ENCODE data around the gene BEND6. TPM values are rescaled to one million over a fixed set of nuclear protein-coding genes. Genes with fewer than 3 reads are reported as not detected.

BEND6 gene
- total RNA-seq, 1 experiment from 2014 or later: 8.0 TPM

GRCh38 chr6:57069228-57069627 is 114.3 kb downstream of the BEND6 start:
- ATAC-seq: no peak
- Histone ChIP-seq H3K27me3 (ENCODE audit: control insufficient read depth, insufficient read depth, low read length) (no peaks in the 10 kb centered on the region), H3K4me3 (ENCODE audit: low read depth in 2 of 2, low read length in 2 of 2) (no peak overlapping the region), H3K27ac (ENCODE audit: low read length) (no peak overlapping the region), H3K36me3 (ENCODE audit: control insufficient read depth, insufficient read depth, low read length) (no peaks in the 10 kb centered on the region), H3K9me3 (ENCODE audit: control insufficient read depth, insufficient read depth, low read depth, low read length) (no peaks in the 10 kb centered on the region), H3K4me1 (ENCODE audit: control insufficient read depth, insufficient read depth, low read length) (no peaks in the 10 kb centered on the region)
- CTCF ChIA-PET: no interaction called here
- intact Hi-C loops (cut with micrococcal nuclease; ENCODE audit: unreplicated experiment): no loop called here
- TF ChIP-seq CTCF (IDR thresholded peaks at IDR 0.05) (no peak), SIN3A (IDR thresholded peaks at IDR 0.05; ENCODE audit: borderline replicate concordance, insufficient read depth, low read depth, low read length) (no peak), REST (IDR thresholded peaks at IDR 0.05; ENCODE audit: insufficient read depth in 1 of 2, low read depth in 2 of 2, low read length in 1 of 2) (no peak), TCF7L2 (IDR thresholded peaks at IDR 0.05; ENCODE audit: low read depth, low read length) (no peak), POLR2AphosphoS5 (IDR thresholded peaks at IDR 0.05; ENCODE audit: low read depth, low read length) (no peak)
- in situ Hi-C loops (cut with HindIII; ENCODE audit: low pct_unique_long_range_greater_than_20kb, low sequenced_read_pairs): no loop called here
- DNase-seq (ENCODE audit: low read depth, low spot score): no peak
- no TSS peak for BruUV-seq (replicated peaks)
- POLR2A ChIA-PET: interaction anchor here (0.6 kb wide), 1 partner anchor 27 kb away, joined by 4 read pairs; no protein-coding TSS in a partner anchor

GRCh38 chr6:57069920-57070331 is 115.0 kb downstream of the BEND6 start:
- in situ Hi-C loops (cut with HindIII; ENCODE audit: low pct_unique_long_range_greater_than_20kb, low sequenced_read_pairs): no loop called here
- BruUV-seq (replicated peaks): no TSS peak

GRCh38 chr6:57072108-57072507 is 117.2 kb downstream of the BEND6 start:
- Histone ChIP-seq H3K4me1 (ENCODE audit: control insufficient read depth, insufficient read depth, low read length) (no peaks in the 10 kb centered on the region), H3K36me3 (ENCODE audit: control insufficient read depth, insufficient read depth, low read length) (no peaks in the 10 kb centered on the region), H3K9me3 (ENCODE audit: control insufficient read depth, insufficient read depth, low read depth, low read length) (no peaks in the 10 kb centered on the region), H3K4me3 (ENCODE audit: low read depth in 2 of 2, low read length in 2 of 2) (no peak overlapping the region), H3K27me3 (ENCODE audit: control insufficient read depth, insufficient read depth, low read length) (no peaks in the 10 kb centered on the region), H3K27ac (ENCODE audit: low read length) (no peak overlapping the region)
- intact Hi-C loops (cut with micrococcal nuclease; ENCODE audit: unreplicated experiment): no loop called here
- in situ Hi-C loops (cut with HindIII; ENCODE audit: low pct_unique_long_range_greater_than_20kb, low sequenced_read_pairs): no loop called here
- BruUV-seq (replicated peaks): no TSS peak
- no peak for DNase-seq (ENCODE audit: low read depth, low spot score)
- CTCF ChIA-PET: no interaction called here
- POLR2A ChIA-PET: no interaction called here
- ATAC-seq: no peak
- TF ChIP-seq POLR2AphosphoS5 (IDR thresholded peaks at IDR 0.05; ENCODE audit: low read depth, low read length) (no peak), CTCF (IDR thresholded peaks at IDR 0.05) (no peak), TCF7L2 (IDR thresholded peaks at IDR 0.05; ENCODE audit: low read depth, low read length) (no peak), REST (IDR thresholded peaks at IDR 0.05; ENCODE audit: insufficient read depth in 1 of 2, low read depth in 2 of 2, low read length in 1 of 2) (no peak), SIN3A (IDR thresholded peaks at IDR 0.05; ENCODE audit: borderline replicate concordance, insufficient read depth, low read depth, low read length) (no peak)

More at GRCh38 chr6:57069920-57070331, 115.0 kb downstream of the BEND6 start:
- TF ChIP-seq POLR2AphosphoS5 (IDR thresholded peaks at IDR 0.05; ENCODE audit: low read depth, low read length): no peak
- intact Hi-C loops (cut with micrococcal nuclease; ENCODE audit: unreplicated experiment): no loop called here
- Histone ChIP-seq H3K9me3 (ENCODE audit: control insufficient read depth, insufficient read depth, low read depth, low read length) (no peaks in the 10 kb centered on the region), H3K4me3 (ENCODE audit: low read depth in 2 of 2, low read length in 2 of 2) (no peak overlapping the region), H3K27me3 (ENCODE audit: control insufficient read depth, insufficient read depth, low read length) (no peaks in the 10 kb centered on the region), H3K4me1 (ENCODE audit: control insufficient read depth, insufficient read depth, low read length) (no peaks in the 10 kb centered on the region), H3K27ac (ENCODE audit: low read length) (no peak overlapping the region), H3K36me3 (ENCODE audit: control insufficient read depth, insufficient read depth, low read length) (no peaks in the 10 kb centered on the region)
- ChIA-PET POLR2A (interaction anchor here (0.6 kb wide), 1 partner anchor 26 kb away, joined by 4 read pairs; no protein-coding TSS in a partner anchor), CTCF (no interaction called here)
- no peak for DNase-seq (ENCODE audit: low read depth, low spot score)
- no peak for ATAC-seq
